GM12892 (cell line): Measurements from ENCODE around the gene CIRBP.
"Not testable (repeated sequence)": the region's sequence is repeated elsewhere in the genome, so short reads cannot be mapped to it uniquely, and the experiment has no call there.

Experiments used
- DNase-seq: peaks from one replicate; pipeline ENCODE4 v3.0.0; 2011; ENCODE audit not compliant: insufficient read length
- FAIRE-seq: peaks from 2 replicates; lab custom pipeline; 2011; peaks lifted over from hg19 to GRCh38; lab: Jason Lieb, UNC
- POLR2A ChIP-seq: IDR thresholded peaks from 2 replicates; pipeline ENCODE4 v1.6.1; 2011; ENCODE audit warnings: low read depth, low read length, control low read depth
- POLR2AphosphoS5 ChIP-seq: IDR thresholded peaks from 2 replicates; pipeline ENCODE4 v1.6.1; 2011; ENCODE audit warnings: low read depth, low read length, control low read depth
- TAF1 ChIP-seq: IDR thresholded peaks from 2 replicates; pipeline ENCODE4 v1.6.1; 2011; ENCODE audit warnings: low read depth, mild to moderate bottlenecking, control low read depth, low read length, borderline replicate concordance

Gene CIRBP

GRCh38 chr19:1309977-1310852, 41.1 kb downstream of the CIRBP start:
- DNase-seq (no peak), FAIRE-seq (no peak)
- TF ChIP-seq TAF1 (no peak), POLR2A (no peak), POLR2AphosphoS5 (no peak)

- FAIRE-seq (no peak), DNase-seq (no peak)
- TF ChIP-seq POLR2A (no peak), POLR2AphosphoS5 (no peak), TAF1 (no peak)
Measured at GRCh38 chr19:1310853-1311180, 41.7 kb downstream of the CIRBP start.

- TF ChIP-seq POLR2AphosphoS5 (no peak), TAF1 (no peak), POLR2A (no peak)
- no peak for DNase-seq
- FAIRE-seq, result no peak
Measured at GRCh38 chr19:1311543-1312091, 42.5 kb downstream of the CIRBP start.

DNA sequence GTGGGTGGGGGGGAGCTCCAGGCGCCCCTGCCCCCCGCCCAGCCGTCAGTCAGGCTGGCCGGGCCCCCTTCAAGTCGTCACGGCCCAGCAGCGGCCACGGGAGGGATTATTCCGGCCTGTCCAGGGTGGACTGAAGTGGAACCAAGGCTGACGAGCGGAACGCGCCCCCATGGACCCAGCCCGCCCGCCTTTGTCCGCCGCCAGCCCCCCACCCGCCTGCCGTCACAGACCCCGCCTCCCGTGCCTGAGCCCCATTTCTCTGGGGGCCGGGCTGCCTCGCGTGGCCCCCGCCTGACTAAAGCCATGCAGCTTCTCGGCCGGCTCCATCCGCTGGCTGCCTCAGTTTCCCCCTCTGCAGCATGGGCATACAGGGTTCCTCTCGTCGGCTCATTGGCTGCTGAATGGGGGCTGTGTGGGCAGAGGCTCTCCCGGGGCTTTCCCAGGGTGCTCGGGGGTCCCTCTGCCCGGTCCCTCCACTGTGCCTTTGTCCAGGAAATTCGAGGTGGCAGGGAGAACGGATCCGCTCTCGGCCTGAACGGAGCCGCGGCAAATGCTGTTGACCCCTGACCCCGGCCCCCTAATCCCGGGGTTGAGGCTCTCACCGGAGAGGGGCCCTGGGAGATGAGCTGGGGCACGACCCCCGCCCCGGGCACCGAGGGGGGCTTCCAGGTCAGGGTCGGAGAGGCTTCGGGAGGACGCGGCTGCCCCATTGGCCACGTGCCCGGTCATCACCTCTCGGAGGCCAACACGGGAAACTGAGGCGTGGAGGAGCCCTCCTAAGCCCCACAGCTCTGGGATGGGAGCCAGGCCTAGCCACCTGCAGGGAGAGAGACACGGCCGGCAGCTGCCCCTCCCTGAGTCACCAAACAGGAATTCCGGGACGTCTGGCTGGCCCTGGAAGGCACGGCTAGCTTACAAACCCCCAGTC, 43.9 kb downstream of the CIRBP start:
- DNase-seq (no peak), FAIRE-seq (no peak)
- TF ChIP-seq TAF1 (no peak), POLR2AphosphoS5 (no peak), POLR2A (no peak)

DNA sequence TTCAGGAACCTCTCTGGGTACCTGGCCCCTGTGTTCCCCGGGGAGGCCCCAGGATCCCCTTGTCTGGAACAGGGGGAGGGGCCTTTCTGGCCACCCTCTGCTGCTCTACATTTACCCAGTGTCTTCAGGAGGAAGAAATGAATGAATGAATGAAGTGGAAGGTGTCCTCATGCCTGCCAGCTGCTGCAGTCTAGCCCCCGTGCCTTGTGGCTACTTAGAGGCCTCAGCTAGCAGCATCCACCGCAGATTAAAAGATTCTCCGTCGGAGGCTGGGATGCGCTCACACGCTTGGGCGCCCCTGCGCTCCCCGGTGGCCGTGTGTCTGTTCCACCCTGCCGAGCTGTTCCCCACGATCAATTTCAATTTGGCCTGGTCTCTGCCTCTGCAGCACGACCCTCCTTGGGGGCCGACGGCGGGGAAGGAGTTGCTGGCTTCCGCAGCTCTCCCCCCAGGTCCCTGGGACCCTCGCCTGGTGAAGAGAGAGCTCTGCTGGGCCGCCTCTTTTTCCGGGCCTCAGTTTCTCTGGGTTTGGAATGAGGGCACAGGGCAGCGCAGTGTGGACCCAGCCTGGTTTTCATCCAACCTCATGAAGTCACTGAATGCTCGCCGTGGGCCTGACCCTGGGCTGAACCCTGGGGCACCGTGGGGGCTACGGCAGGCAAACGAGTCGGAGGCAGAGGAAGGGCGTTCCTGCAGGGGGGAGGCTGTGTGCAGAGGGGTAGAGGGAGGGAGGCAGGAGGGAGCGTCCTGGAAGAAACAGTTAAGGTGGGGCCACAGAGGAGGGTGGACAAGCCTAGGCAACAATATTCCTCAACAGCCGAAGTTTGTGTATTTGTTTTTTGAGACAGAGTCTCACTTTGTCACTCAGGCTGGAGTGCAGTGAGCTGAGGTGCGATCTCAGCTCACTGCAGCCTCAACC, 44.8 kb downstream of the CIRBP start:
- TF ChIP-seq TAF1 (no peak), POLR2A (no peak), POLR2AphosphoS5 (no peak)
- FAIRE-seq, result no peak
- DNase-seq, result no peak

DNA sequence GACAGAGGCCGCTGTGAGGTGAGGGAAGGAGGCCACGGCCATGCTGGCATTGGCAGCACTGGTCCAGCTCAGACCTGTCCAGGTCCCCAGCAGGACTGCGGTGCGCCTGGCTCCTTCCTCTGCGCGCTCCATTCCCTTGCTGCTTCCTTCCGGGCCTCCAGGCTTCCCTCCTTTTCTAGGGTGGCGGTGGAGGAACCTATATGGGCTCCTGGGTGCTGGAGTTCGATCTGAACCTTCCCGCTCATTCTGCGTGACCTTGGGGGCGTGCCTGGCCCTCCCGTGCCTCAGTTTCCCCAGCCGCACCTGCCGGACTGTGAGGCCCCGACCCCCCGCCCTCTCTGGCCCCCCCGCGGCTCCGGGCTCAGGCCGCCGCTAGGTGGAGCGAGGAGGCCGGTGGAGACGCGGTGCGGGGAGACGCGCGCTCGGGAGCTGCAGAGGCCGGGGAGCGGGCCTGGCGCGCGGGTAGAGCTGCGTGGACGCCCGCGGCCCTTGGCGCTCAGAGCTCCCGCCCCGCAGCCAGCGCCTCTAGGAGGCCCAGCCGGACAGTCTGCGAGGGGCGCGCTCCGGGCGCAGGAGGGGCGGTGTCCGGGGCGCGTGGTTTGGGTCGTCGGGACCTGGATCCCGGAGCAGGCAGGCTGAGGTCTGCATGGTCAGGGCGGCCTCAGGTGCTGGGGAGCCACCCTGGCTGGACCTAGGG, 46.5 kb downstream of the CIRBP start:
- peak; percentile 78 for DNase-seq
- TF ChIP-seq POLR2AphosphoS5, result no peak
- no peak for TF ChIP-seq TAF1
- no peak for TF ChIP-seq POLR2A
- no peak for FAIRE-seq

- FAIRE-seq (no peak), DNase-seq (no peak)
- no peak for TF ChIP-seq TAF1
- no peak for TF ChIP-seq POLR2AphosphoS5
- no peak for TF ChIP-seq POLR2A
Measured at GRCh38 chr19:1316466-1316865, 47.3 kb downstream of the CIRBP start.

DNA sequence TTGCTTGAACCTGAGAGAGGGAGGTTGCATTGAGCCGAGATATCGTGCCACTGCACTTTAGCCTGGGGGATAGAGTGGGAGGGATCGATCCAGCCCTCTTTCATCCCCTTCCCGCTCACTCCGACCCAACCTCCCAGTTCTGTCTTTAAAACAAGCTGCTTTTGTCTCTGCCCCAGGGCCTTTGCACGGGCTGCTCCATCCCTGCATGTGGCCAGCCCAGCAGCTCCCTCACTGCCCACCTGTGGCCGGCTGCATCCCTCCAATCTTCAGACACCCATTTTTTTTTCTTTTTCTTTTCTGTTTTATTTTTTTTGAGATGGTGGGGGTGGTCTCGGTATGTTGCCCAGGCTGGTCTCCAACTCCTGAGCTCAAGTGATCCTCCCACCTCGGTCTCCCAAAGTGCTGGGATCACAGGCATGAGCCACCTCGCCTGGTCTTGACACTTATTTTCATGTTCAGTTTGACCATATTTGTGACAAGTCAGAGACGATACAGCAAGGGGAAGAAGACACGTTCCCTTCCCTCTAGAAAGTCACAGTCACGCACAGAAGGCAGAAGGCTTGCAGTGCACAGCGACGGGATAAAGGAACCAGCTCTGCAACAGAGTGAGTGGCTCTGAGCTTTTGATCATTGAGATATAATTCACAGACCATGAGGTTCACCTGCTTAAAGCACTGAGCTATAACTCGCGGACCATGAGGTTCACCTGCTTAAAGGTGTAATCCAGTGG, 48.3 kb downstream of the CIRBP start:
- FAIRE-seq, result no peak
- no peak for DNase-seq

DNA sequence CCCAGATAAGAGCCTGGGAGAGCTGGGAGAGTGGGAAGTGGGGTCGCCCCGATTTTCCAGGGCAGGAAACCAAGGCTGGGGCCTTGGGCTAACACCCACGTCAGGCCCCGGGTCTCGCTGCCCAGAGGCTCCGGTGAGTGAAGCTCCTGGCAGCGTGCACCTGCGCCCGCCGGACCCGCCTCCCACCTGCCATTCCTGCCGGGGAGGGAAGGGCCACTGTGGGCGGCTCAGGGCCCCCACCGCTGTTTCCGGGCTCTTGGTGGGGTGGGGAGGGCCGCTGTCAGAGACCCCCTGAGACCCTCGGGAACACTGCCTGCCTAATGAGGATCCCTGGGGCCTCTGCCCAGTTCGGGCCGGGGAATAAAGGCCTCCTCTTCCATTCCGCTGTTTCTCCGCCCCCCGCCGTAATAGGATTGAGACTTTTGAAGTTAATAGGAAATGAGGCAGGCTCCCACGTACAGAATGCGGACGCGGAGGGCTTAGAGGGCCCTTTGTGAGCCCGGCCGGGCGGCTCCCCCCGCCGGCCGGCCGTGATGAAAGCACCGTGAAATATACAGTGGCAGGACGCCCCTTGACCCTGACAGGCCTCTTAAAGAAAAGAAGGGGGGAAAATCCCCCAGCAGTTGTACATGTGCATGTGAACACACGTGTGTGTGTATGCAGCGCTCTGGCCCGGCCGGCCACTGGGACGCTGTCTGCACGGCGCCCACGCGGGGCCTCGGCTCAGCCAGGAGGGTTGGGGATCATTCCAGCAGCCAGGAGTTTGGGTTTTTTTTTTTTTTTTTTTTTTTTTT, 49.7 kb downstream of the CIRBP start:
- FAIRE-seq, result no peak

More for the DNA sequence above, 48.3 kb downstream of the CIRBP start:
- TF ChIP-seq POLR2A (no peak), POLR2AphosphoS5 (no peak), TAF1 (no peak)

GRCh38 chr19:1320282-1320650, 51.1 kb downstream of the CIRBP start:
- FAIRE-seq, DNase-seq: not testable (repeated sequence)

More for the DNA sequence above, 49.7 kb downstream of the CIRBP start:
- DNase-seq, result no peak
- TF ChIP-seq POLR2A (no peak), POLR2AphosphoS5 (no peak), TAF1 (no peak)
